Measurements from ENCODE around the gene EIF4EBP3. TPM values are rescaled to one million over a fixed set of nuclear protein-coding genes. Genes with fewer than 3 reads are reported as not detected.

Gene EIF4EBP3
- total RNA-seq, 1 donor = 4.7 TPM

GRCh38 chr5:140542972-140543371, 4.5 kb upstream of the EIF4EBP3 start:
- no peak for DNase-seq (ENCODE audit: insufficient read length, low spot score, missing footprints)
- Histone ChIP-seq H4K20me1 (ENCODE audit: insufficient read depth, low read length) (no peaks in the 10 kb centered on the region), H3K36me3 (ENCODE audit: insufficient read depth, low read length) (peaks cover 37% of the 10 kb centered on the region), H3K4me2 (ENCODE audit: insufficient read depth, low read length) (no peak overlapping the region), H3K79me2 (ENCODE audit: insufficient read depth, low read length) (no peaks in the 10 kb centered on the region), H3K4me3 (ENCODE audit: insufficient read depth, low read length) (no peak overlapping the region), H3K4me1 (ENCODE audit: insufficient read depth, low read length) (peaks cover 9% of the 10 kb centered on the region), H3K9me3 (ENCODE audit: low read depth, low read length) (no peaks in the 10 kb centered on the region), H2AFZ (ENCODE audit: low read length) (no peak overlapping the region), H3K27ac (ENCODE audit: low read depth, low read length) (no peak overlapping the region), H3K27me3 (ENCODE audit: insufficient read depth, low read length) (no peaks in the 10 kb centered on the region)
- TF ChIP-seq CTCF (IDR thresholded peaks at IDR 0.05; ENCODE audit: extremely low read depth, low read depth, low read length) = no peak

- H3K36me3 ChIP-seq (ENCODE audit: insufficient read depth, low read length) = peaks cover 34% of the 10 kb centered on the region
- H3K4me2 ChIP-seq (ENCODE audit: insufficient read depth, low read length) = no peak overlapping the region
- H3K27me3 ChIP-seq (ENCODE audit: insufficient read depth, low read length) = no peaks in the 10 kb centered on the region
- H4K20me1 ChIP-seq (ENCODE audit: insufficient read depth, low read length) = peaks cover 2% of the 10 kb centered on the region
- TF ChIP-seq CTCF (IDR thresholded peaks at IDR 0.05; ENCODE audit: extremely low read depth, low read depth, low read length) = no peak
- H3K4me1 ChIP-seq (ENCODE audit: insufficient read depth, low read length) = peaks cover 13% of the 10 kb centered on the region
- H3K27ac ChIP-seq (ENCODE audit: low read depth, low read length) = no peak overlapping the region
- peaks cover 3% of the 10 kb centered on the region for H3K79me2 ChIP-seq (ENCODE audit: insufficient read depth, low read length)
- H2AFZ ChIP-seq (ENCODE audit: low read length) = no peak overlapping the region
- no peak overlapping the region for H3K4me3 ChIP-seq (ENCODE audit: insufficient read depth, low read length)
- H3K9me3 ChIP-seq (ENCODE audit: low read depth, low read length) = no peaks in the 10 kb centered on the region
- no peak for DNase-seq (ENCODE audit: insufficient read length, low spot score, missing footprints)
These were observed 2.5 kb upstream of the EIF4EBP3 start for GRCh38 chr5:140544986-140545385.

GRCh38 chr5:140545606-140546005, 1.9 kb upstream of the EIF4EBP3 start:
- Histone ChIP-seq H3K4me3 (ENCODE audit: insufficient read depth, low read length) (no peak overlapping the region), H3K4me2 (ENCODE audit: insufficient read depth, low read length) (no peak overlapping the region), H4K20me1 (ENCODE audit: insufficient read depth, low read length) (peaks cover 6% of the 10 kb centered on the region), H2AFZ (ENCODE audit: low read length) (no peak overlapping the region), H3K27ac (ENCODE audit: low read depth, low read length) (no peak overlapping the region), H3K27me3 (ENCODE audit: insufficient read depth, low read length) (no peaks in the 10 kb centered on the region), H3K4me1 (ENCODE audit: insufficient read depth, low read length) (peaks cover 13% of the 10 kb centered on the region), H3K9me3 (ENCODE audit: low read depth, low read length) (no peaks in the 10 kb centered on the region), H3K36me3 (ENCODE audit: insufficient read depth, low read length) (peaks cover 40% of the 10 kb centered on the region), H3K79me2 (ENCODE audit: insufficient read depth, low read length) (peaks cover 9% of the 10 kb centered on the region)
- no peak for TF ChIP-seq CTCF (IDR thresholded peaks at IDR 0.05; ENCODE audit: extremely low read depth, low read depth, low read length)
- no peak for DNase-seq (ENCODE audit: insufficient read length, low spot score, missing footprints)

GRCh38 chr5:140546851-140547507, 483 bp upstream of the EIF4EBP3 start:
- DNase-seq (ENCODE audit: insufficient read length, low spot score, missing footprints) = peak; percentile 68
- Histone ChIP-seq H3K4me2 (ENCODE audit: insufficient read depth, low read length) (peak overlapping the region; percentile 84), H3K36me3 (ENCODE audit: insufficient read depth, low read length) (peaks cover 44% of the 10 kb centered on the region), H2AFZ (ENCODE audit: low read length) (no peak overlapping the region), H3K4me1 (ENCODE audit: insufficient read depth, low read length) (peaks cover 13% of the 10 kb centered on the region), H3K4me3 (ENCODE audit: insufficient read depth, low read length) (peak overlapping the region; percentile 70), H3K79me2 (ENCODE audit: insufficient read depth, low read length) (peaks cover 22% of the 10 kb centered on the region), H3K27me3 (ENCODE audit: insufficient read depth, low read length) (no peaks in the 10 kb centered on the region), H3K9me3 (ENCODE audit: low read depth, low read length) (no peaks in the 10 kb centered on the region), H4K20me1 (ENCODE audit: insufficient read depth, low read length) (peaks cover 11% of the 10 kb centered on the region), H3K27ac (ENCODE audit: low read depth, low read length) (peak overlapping the region; percentile 85)
- TF ChIP-seq CTCF (IDR thresholded peaks at IDR 0.05; ENCODE audit: extremely low read depth, low read depth, low read length) = no peak

Data from osteoblast (primary cell).